GM19455 (cell line): ENCODE data around the gene ADAM17.
"Not testable (repeated sequence)": the region's sequence is repeated elsewhere in the genome, so short reads cannot be mapped to it uniquely, and the experiment has no call there.

ENCODE experiments used
- ATAC-seq: cut with Tn5 transposase; IDR thresholded peaks from one replicate; pipeline ENCODE4 v1.9.1; 2021; ENCODE audit not compliant: unreplicated experiment

The ADAM17 gene

GRCh38 chr2:9565436-9566153 lies 10.0 kb upstream of the ADAM17 start:
- ATAC-seq = no peak

DNA sequence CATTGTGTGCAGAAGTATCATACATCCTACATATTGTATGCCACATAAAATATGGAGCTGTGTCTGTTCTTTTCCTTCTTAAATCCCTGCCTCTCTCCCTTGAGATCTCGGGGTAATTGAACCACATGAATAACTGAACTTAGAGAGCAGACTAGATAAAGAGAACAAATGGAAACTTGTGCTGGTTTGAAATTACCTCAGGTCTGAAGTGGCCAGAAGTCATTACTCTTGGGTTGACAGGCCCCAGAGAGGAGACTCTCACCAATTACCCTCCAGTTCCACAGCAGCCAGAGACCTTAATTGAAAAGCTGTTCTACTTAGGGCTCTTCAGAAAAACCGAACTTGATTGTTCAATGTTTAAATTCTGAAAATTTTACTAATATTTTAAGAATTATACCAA lies 5.0 kb upstream of the ADAM17 start:
- ATAC-seq = no peak

DNA sequence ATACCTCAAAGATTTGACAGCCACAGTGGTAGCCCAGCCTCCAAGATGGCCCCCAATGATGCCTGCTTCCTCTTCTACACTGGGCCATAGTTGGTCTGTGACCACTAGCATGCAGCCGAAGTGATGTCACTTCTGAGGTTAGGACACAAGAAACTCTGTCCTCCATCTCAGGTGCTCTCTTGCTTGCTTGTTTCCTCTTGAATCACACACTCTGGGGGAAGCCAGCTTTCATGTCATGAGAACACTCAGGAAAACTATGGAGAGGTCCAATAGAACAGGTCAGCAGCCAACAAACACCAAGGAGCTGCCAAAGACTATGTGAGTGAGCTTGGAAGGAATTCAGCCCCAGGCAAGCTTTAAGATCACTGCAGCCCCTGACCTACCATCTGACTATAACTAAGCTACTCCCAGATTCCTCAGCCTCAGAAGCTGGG lies 3.3 kb upstream of the ADAM17 start:
- ATAC-seq = no peak

DNA sequence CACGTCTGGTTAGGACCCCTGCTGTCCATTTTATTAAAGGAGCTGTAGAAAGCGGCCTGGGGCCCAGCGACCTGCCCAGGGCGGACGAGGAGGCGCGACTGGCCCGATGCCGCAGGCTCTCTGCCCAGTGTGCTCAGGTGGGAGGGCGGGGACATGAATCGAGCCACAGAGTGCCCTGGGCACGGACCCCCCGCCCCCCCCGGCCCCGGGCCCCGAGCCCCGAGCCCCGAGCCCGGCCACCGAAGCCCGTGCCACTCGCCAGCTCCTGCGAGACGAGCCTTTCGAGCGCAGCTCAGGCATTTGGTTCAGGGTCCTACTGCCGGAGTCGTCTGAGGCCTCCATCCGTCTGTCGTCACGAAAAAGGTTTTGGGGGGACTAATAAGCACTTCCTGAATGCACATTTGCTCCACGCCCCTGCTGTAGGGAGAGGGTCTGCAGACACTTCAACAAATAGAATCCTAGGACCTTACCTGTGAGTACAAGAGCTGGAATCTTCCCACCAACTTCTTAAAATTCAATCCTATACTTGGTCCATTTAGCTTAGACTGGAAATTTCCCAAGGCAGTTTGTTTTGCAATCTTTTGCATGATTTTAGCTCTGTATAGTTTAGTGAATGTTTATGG lies 602 bp upstream of the ADAM17 start:
- peak; percentile 34 for ATAC-seq

DNA sequence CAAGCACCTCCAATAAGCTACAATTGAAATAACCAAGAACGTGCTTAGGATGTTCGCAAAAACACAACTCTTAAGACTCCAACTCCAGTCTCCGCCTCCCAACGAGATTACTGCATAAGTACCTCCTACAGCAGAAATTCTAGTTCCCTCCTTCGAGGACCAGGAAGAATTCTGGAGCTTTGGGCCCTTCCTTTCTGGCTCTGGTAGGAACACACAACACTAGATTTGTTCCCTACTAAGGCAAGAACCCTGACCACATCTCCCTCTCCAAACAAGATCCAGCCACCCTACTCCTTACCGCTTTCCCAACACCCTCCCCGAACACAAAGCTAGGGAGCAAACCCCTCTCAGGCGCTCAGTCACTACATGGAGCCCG lies 721 bp downstream of the ADAM17 start:
- ATAC-seq = no peak

GRCh38 chr2:9552219-9553178 lies 3.1 kb downstream of the ADAM17 start:
- no peak for ATAC-seq

DNA sequence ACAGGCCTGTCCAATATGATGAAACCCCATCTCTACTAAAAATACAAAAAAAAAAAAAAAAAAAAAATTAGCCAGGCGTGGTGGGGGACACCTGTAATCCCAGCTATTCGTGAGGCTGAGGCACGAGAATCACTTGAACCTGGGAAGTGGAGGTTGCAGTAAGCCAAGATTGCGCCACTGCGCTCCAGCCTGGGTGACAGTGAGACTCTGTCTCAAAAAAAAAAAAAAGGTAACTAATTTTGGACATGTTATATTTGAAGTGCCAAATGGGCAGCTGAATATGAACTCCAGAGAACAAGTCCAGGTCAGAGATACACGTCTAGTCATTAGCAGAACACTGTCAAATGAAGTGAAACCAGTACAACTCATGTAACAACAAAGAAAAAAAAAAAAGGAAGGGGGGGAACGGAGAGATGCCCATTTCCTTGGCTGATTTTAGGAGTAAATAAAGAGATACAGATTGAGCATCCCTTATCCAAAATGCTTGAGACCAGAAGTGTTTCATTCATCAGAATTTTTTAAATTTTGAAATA lies 4.7 kb downstream of the ADAM17 start:
- ATAC-seq = not testable (repeated sequence)

DNA sequence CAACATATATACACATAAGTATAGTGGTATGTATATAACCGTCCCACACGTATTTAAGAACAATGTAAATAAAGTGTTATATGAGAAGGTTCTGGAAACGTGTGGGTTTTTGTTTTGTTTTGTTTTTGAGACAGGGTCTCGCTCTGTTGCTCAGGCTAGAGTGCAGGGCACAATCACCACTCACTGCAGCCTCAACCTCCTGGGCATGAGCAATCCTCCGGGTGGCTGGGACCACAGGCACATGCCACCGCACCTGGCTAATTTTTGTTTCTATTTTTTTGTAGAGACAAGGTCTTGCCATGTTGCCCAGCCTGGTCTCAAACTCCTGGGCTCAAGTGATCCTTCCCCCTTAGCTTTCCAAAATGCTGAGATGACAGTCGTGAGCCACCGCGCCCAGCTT lies 6.2 kb downstream of the ADAM17 start:
- no peak for ATAC-seq

GRCh38 chr2:9548506-9548905 lies 7.1 kb downstream of the ADAM17 start:
- ATAC-seq = peak; percentile 56

GRCh38 chr2:9547262-9547991 lies 8.2 kb downstream of the ADAM17 start:
- ATAC-seq = no peak

DNA sequence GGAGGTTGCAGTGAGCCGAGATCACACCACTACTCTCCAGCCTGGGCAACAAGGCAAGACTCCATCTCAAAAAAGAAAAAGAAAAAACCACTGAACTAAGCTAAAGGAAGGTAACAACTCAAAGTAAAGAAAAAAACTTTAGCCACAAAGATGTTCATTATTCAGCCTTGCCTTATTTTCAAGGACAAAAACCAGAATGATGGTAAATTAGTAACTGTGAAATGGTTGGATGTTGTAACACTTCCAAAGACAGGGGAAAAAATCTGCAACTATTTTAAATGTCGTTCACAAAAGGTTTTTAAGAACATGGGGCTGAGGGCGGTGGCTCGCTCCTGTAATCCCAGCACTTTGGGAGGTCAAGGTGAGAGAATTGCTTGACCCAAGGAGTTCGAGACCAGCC lies 10.1 kb downstream of the ADAM17 start:
- ATAC-seq = no peak

DNA sequence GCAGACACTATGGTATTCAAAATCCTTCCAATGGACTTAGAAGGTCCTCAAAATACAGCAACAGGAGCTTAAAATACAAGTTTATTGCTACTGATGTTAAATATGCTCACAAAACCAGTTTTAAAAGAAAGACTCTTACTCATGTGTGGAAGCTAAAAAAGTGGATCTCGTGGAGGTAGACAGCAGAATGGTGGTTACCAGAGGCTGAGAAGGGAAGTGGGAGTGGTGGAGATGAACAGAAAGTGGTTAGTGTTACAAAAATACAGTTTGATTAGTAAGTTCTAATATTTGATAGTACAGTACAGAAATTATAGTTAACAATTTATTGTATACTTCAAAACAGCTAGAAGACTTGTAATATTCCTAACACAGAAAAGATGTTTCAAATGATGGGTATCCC lies 12.1 kb downstream of the ADAM17 start:
- no peak for ATAC-seq

DNA sequence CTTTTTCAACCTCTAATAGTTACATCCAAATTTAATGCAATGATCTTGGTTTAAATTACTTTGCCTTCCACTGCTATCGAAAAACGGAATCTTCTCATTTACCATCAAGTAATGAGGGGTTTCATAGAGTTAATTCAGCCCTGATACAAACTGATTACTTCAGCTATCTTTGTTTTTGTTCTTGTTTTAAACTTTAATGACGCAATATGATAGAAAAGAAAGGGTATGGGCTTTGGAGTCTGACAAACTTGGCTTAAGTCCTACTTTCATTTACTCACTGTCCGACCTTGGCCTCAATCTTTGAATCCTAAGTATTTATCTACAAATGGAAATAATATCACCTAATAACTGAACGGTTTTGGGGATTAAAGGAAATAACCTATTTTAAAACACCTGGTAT lies 16.1 kb downstream of the ADAM17 start:
- ATAC-seq = no peak

DNA sequence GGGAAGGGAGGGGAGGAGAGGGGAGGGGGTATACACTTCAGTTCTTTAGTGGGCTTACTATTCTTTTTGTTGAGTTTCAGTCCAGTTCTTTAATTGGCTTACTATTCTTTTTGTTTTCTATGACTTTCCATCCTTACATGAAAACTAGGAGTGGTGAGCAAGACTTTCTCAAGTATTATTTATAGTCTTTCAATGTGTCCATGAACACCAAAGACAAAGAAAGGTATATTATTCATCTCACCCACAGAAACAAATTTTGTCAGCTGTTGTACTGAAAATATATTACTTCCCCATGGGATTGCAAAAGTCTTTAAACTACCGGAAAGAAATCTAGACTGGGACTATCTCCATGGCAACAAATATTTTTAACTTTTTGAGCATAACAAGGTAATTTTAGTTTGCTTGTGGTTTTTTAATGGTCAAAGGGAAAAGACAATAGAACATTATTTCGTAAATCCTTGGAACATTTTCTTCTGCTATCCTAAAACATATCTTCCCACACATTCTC lies 17.6 kb downstream of the ADAM17 start:
- ATAC-seq = no peak

DNA sequence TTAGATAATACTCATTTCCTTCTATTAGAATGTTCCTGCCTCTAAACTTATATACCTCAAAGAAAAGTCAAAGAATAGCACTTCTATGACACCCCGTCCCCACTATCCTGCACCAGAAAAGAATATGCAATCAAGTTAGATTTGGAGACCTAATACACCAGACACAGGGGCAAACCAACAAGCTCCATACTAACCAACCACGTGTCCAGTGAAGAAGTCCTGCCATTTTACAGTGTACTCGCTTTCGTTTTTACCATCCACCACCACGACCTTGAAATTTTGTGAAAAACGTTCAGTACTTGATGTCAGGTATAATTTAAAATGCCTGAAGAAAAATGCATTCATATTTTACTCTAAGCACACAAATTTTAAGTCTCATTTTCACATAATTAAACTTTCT lies 19.1 kb downstream of the ADAM17 start:
- ATAC-seq = no peak

DNA sequence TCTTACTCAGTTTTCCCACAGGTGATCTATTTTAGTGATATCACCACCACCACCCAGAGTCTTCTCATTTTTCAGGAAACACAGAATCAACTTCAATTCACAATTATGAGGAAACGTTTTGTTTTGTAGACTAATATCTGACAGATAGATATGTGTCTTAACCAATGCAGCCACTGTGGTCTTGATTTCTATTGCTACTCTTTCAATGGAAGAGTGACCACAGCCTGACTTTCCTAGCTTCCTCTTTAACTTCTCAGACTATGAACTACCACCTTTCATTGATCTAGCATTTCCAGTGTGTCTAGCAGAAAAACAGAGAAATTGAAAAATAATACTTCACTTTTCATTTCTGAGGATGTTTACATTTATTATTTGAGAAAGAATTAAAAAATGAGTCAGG lies 20.5 kb downstream of the ADAM17 start:
- no peak for ATAC-seq

GRCh38 chr2:9533663-9534062 lies 22.0 kb downstream of the ADAM17 start:
- ATAC-seq = no peak

DNA sequence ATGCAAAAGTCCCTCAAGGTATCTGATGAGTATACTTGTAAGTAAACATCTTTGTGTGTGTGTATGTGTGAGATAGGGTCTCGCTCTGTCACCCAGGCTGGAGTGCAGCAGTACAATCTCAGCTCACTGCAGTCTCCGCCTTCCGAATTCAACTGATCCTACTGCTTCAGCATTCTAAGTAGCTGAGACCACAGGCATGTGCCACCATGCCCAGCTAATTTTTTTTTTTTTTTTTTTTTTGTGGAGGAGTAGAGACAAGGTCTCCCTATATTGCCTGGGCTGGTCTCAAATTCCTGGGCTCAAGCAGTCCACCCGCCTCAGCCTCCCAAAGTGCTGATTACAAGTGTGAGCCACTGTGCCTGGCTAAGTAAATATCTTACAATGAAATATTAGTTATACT lies 23.2 kb downstream of the ADAM17 start:
- no peak for ATAC-seq

DNA sequence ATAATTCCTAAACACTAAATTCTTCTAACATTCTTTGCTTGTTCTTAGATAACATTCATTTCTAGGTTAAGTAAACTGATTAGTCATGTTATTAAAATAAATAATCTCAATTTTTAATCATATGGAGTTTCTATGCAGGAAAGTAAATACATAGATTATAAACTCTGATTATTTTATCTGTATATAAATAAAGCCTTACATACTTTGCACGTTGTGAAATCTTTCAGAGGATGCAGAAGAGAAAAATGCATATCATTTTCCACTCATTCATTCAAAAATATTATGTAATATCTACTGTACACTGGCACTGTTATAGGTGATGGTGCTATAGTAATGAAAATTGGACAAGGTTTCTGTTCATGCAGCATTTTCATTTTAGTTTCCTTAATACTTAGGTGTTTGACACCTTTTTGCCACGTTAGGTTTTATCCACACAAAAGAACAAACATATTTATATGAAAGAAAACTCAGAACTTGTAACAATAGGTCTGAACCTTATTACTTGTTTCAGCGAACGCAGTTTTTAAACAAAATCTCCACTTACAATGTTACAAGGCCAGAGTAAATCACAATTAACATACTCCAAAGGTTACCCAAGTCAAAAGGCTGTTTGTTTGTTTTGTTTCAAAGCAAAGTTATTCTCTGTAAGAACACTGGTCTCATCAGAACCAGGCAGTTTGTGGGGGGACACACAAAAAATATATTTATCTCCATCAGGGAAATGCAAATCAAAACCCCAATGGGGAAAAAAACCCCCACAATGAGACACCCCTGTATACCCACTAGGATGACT lies 27.4 kb downstream of the ADAM17 start:
- ATAC-seq = no peak

GRCh38 chr2:9525266-9525665 lies 30.4 kb downstream of the ADAM17 start:
- no peak for ATAC-seq
